GM18505 (cell line): ENCODE data around the gene FECH.
"Not testable (repeated sequence)": the region's sequence is repeated elsewhere in the genome, so short reads cannot be mapped to it uniquely, and the experiment has no call there.

ENCODE experiments used
- ATAC-seq: cut with Tn5 transposase; IDR thresholded peaks from one replicate; pipeline ENCODE4 v1.9.1; 2021; ENCODE audit not compliant: unreplicated experiment
- POLR2A ChIP-seq: IDR thresholded peaks from 4 replicates; pipeline ENCODE4 v1.6.1; 2011; ENCODE audit warnings: borderline replicate concordance; ENCODE audit not compliant: insufficient read depth, insufficient read length; ENCODE audit errors: extremely low read depth

Gene FECH

GRCh38 chr18:57533868-57534510 lies 52.5 kb downstream of the FECH start:
- ATAC-seq = no peak
- no peak for TF ChIP-seq POLR2A

- TF ChIP-seq POLR2A = no peak
- no peak for ATAC-seq
These were observed 53.3 kb downstream of the FECH start for GRCh38 chr18:57533006-57533867.

- no peak for TF ChIP-seq POLR2A
- ATAC-seq = no peak
These were observed 57.4 kb downstream of the FECH start for GRCh38 chr18:57529151-57529550.

GRCh38 chr18:57527556-57528229 lies 58.8 kb downstream of the FECH start:
- no peak for TF ChIP-seq POLR2A
- no peak for ATAC-seq

- no peak for TF ChIP-seq POLR2A
- ATAC-seq = peak; percentile 66
These were observed 63.1 kb downstream of the FECH start for GRCh38 chr18:57523171-57523956.

GRCh38 chr18:57522348-57522747 lies 64.2 kb downstream of the FECH start:
- ATAC-seq = not testable (repeated sequence)

- no peak for ATAC-seq
- TF ChIP-seq POLR2A = no peak
These were observed 66.7 kb downstream of the FECH start for GRCh38 chr18:57519668-57520424.

- TF ChIP-seq POLR2A = no peak
- no peak for ATAC-seq
These were observed 68.0 kb downstream of the FECH start for GRCh38 chr18:57518533-57518932.

- ATAC-seq = no peak
- no peak for TF ChIP-seq POLR2A
These were observed 70.4 kb downstream of the FECH start for GRCh38 chr18:57516056-57516455.

- no peak for TF ChIP-seq POLR2A
- no peak for ATAC-seq
These were observed 81.3 kb downstream of the FECH start for GRCh38 chr18:57505231-57505630.

GRCh38 chr18:57502624-57503023 lies 83.9 kb downstream of the FECH start:
- TF ChIP-seq POLR2A = no peak
- no peak for ATAC-seq

- ATAC-seq = no peak
- no peak for TF ChIP-seq POLR2A
These were observed 87.7 kb downstream of the FECH start for GRCh38 chr18:57498682-57499256.
